Stomach (tissue), 9 donors: ENCODE measurements around the gene KMT2E. TPM values are rescaled to one million over a fixed set of nuclear protein-coding genes. Genes with fewer than 3 reads are reported as not detected.
A peak's percentile ranks its signal among the peaks of the same experiment; 100 is the strongest.

Source experiments
- DNase-seq, 2 donors: peaks; one replicate each; pipeline versions ENCODE4 v3.0.0 to v3.0.0-alpha.2; 2013 to 2019
- H3K27ac ChIP-seq, 5 donors: fragments of 200-600 bp in 4 of 5; sonication (generic) in 4 of 5; one replicate each; pipeline ENCODE4 v1.5.1; 2013 to 2019; ENCODE audit warnings: mild to moderate bottlenecking in 1 of 5, moderate library complexity in 1 of 5
- H3K27me3 ChIP-seq, 3 donors: fragments of 200-600 bp; sonication (generic); one replicate each; pipeline ENCODE4 v1.5.1; 2017 to 2019; ENCODE audit warnings: mixed run types in 1 of 3
- H3K36me3 ChIP-seq, 4 donors: fragments of 200-600 bp; sonication (generic); 1 replicate in 3 of 4; 2 replicates in 1 of 4; pipeline ENCODE4 v1.5.1; 2016 to 2019
- H3K4me1 ChIP-seq, 4 donors: fragments of 200-600 bp; sonication (generic); one replicate each; pipeline ENCODE4 v1.5.1; 2016 to 2019
- H3K4me3 ChIP-seq, 4 donors: fragments of 200-600 bp; sonication (generic) in 3 of 4; one replicate each; pipeline ENCODE4 v1.5.1; 2016 to 2019; ENCODE audit warnings: mild to moderate bottlenecking in 1 of 4
- H3K9me3 ChIP-seq, 4 donors: fragments of 200-600 bp; sonication (generic); one replicate each; pipeline ENCODE4 v1.5.1; 2016 to 2019
- EP300 ChIP-seq: sonication (generic); formaldehyde crosslinking; IDR thresholded peaks from one replicate; pipeline ENCODE4 v1.6.1; 2017; ENCODE audit warnings: antibody characterized with exemption
- POLR2A ChIP-seq, 4 donors: fragments of 450-650 bp; IDR thresholded peaks; one replicate each; pipeline ENCODE4 v1.6.1; 2016; ENCODE audit warnings: antibody characterized with exemption in 4 of 4, control low read depth in 2 of 4, mild to moderate bottlenecking in 1 of 4, moderate library complexity in 1 of 4
- POLR2AphosphoS5 ChIP-seq, 3 donors: sonication (generic); formaldehyde crosslinking; IDR thresholded peaks; one replicate each; pipeline ENCODE4 v1.6.1; 2016; ENCODE audit warnings: antibody characterized with exemption in 3 of 3
- WGBS, 5 donors: extraction: QIAGEN DNeasy Blood & Tissue Kit in 3 of 5; methylation state at CpG; one replicate each; pipeline versions ENCODE4 v1.1.5 to v1.1.7; 2013 to 2018; 5-methylcytosine and 5-hydroxymethylcytosine counted together
- intact Hi-C: fragments of 100-400 bp; cut with DNase I; formaldehyde crosslinking; loops from one replicate; pipeline ENCODE4 v1.15.1; 2023; ENCODE audit warnings: low total_unique reads
- polyA plus RNA-seq, 3 donors: library from polyadenylated mRNA; stranded (reverse); fragments of 200-250 nt; gene quantifications; one replicate each; pipeline ENCODE4 v1.2.3, GENCODE V29; 2013
- total RNA-seq, 5 donors: library from RNA; depleted of rRNA; stranded (reverse); fragments of >200 nt; gene quantifications; one replicate each; pipeline versions ENCODE4 v1.1.0 to v1.2.3, GENCODE V29; 2014 to 2016
- TF ChIP-seq, protein P1 (sequence below), 7 experiments: fragments of 450-650 bp in 4 of 7; fragments of 200-600 bp in 3 of 7; sonication (generic) in 3 of 7; IDR thresholded peaks; one replicate each; pipeline ENCODE4 v1.5.1; 2016 to 2019; ENCODE audit warnings: antibody characterized with exemption in 7 of 7, control low read depth in 2 of 7, mild to moderate bottlenecking in 1 of 7
- donor health status: healthy with polysubstance abuse.
- donor health status: Bipolar disorder and iron deficiency.
- donor health status: healthy.

KMT2E gene
- total and polyA plus RNA-seq, 8 donors = 9.4 to 330 (median 67.7) TPM

DNA sequence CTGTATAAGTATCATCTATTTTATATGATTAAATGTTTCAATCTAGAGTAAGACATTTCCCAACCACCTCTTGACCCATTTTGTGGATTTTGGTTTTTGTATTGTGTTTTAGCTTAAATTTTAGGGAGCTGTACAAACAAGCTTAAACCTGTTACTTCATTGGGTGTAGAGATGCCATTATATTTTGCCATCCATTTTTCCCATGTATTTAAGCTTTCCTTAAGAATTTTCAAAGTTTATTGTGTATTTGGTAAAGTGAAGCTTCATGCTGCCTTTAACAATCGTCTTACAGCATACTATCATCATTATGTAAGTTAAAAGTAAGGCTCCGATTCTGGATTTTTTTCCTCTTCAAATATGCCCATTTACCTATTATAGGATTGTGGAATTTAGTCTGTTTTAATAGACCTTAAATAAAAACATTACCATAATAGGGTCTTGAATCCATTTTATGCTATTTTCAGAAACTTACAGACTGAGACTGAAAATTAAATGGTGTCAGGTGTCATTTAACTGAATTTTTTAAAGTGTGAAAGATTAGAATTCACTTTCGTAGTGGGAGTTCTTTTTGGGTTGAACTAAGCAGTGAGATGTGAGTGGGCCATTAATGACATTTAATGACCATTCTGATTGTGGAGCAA is 2.2 kb downstream of the KMT2E start:
- H3K9me3 ChIP-seq = no peaks in the 10 kb centered on the region
- peaks cover 29 to 56% (median 42%) of the 10 kb centered on the region in 4 donors for H3K4me1 ChIP-seq
- TF ChIP-seq POLR2A (IDR thresholded peaks at IDR 0.05) (no peak), POLR2AphosphoS5 (IDR thresholded peaks at IDR 0.05) (no peak), EP300 (no peak)
- TF ChIP-seq, protein P1, sequence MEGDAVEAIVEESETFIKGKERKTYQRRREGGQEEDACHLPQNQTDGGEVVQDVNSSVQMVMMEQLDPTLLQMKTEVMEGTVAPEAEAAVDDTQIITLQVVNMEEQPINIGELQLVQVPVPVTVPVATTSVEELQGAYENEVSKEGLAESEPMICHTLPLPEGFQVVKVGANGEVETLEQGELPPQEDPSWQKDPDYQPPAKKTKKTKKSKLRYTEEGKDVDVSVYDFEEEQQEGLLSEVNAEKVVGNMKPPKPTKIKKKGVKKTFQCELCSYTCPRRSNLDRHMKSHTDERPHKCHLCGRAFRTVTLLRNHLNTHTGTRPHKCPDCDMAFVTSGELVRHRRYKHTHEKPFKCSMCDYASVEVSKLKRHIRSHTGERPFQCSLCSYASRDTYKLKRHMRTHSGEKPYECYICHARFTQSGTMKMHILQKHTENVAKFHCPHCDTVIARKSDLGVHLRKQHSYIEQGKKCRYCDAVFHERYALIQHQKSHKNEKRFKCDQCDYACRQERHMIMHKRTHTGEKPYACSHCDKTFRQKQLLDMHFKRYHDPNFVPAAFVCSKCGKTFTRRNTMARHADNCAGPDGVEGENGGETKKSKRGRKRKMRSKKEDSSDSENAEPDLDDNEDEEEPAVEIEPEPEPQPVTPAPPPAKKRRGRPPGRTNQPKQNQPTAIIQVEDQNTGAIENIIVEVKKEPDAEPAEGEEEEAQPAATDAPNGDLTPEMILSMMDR (IDR thresholded peaks at IDR 0.05) = no peak
- no peaks in the 10 kb centered on the region for H3K36me3 ChIP-seq
- H3K27ac ChIP-seq = peak overlapping the region in 4 of 5 donors; percentile 99 to 100 (median 100)
- 3 to 8% (median 5%) methylated on average over 3 of the region's 3 CpGs for WGBS, 5 donors
- intact Hi-C loops = no loop called here
- peak overlapping the region; percentile 77 to 95 (median 88) for H3K4me3 ChIP-seq
- no peaks in the 10 kb centered on the region for H3K27me3 ChIP-seq
- peak in 1 of 2 donors; percentile 22 for DNase-seq

DNA sequence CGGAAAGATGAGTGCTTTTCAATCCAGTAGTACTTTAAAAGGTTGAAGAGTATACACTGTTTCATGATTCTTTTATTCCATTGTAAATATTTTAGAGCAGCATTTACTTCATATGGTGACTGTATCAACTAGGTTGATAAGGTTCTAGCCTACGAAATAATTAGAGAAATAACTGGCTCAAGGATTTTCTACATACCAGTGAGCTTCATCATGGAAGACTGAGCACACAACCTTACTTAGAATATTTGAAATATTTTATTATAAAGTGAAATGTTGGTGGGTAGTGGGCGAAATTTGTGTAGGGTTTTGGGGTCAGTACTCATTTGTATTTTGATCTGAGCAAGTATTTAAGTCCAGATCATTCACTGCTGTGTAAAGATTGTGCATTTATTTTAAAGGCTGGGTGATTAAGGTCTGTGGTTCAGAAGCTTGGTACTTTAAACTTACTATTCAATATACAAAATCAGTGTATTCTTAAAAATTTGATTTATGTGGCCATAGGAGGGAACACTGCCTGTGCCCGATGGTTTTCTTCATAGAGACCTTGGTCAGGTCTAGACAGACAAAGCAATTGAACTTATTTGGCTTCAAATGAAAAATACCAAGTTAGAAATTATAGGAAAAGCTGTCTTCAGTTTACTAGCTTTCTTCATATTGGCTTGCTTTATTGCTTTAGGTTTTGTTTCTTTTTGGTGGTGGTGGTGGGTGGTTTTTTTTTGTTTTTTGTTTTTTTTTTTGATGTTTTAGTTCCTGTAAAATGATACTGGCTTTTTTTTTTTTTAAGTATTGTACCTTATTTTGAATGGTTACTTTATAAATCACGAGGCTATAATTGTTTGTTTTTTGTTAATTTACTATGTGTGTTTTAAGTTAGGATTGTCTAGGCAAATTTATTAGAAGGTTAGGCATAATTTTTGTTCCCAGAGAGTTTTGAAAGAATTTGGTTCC is 3.0 kb downstream of the KMT2E start:
- TF ChIP-seq POLR2AphosphoS5 (IDR thresholded peaks at IDR 0.05) (no peak), POLR2A (IDR thresholded peaks at IDR 0.05) (no peak), EP300 (no peak)
- TF ChIP-seq, protein P1 (IDR thresholded peaks at IDR 0.05) = no peak
- Histone ChIP-seq H3K4me3 (peak overlapping the region; percentile 77 to 95 (median 88)), H3K9me3 (no peaks in the 10 kb centered on the region), H3K4me1 (peaks cover 31 to 64% (median 49%) of the 10 kb centered on the region in 4 donors), H3K27me3 (no peaks in the 10 kb centered on the region), H3K36me3 (no peaks in the 10 kb centered on the region), H3K27ac (peak overlapping the region in 4 of 5 donors; percentile 99 to 100 (median 100))
- intact Hi-C loops = no loop called here
- DNase-seq = peak in 1 of 2 donors; percentile 12
- 7 to 13% (median 9%) methylated on average over 5 of the region's 5 CpGs for WGBS, 5 donors

DNA sequence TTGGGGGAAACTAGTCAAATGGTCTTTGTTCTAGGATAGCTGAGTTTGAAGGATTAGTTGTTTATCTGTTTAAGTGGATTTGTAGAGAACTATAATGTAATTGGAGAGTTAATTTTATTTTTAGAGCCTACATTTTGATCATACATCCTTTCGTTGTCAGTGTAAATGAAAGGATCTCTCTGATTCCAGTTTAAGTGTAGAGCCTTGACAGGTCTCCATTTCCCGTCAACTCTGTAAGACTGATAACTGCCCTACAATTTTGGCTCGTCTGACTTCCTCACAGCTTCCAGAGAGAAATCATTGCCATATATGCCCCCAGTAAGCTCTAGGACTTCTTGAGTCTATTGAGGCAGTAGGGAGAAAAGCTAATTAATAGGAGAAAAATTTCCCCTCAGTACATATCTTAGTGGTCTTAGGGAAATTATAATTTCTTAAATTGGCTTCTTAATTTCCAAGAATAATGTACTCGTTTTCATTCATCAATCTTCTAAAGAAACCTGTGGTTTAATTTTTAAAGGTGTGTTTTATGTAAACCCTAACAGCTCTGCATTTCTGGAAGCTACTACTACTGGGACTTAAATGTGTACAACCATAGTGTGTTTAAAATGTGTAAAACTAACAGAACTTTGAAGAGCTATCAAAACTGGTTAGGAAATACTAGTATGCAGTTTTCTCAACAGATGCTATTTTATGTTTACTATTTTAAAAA is 3.8 kb downstream of the KMT2E start:
- Histone ChIP-seq H3K9me3 (no peaks in the 10 kb centered on the region), H3K36me3 (no peaks in the 10 kb centered on the region), H3K27me3 (no peaks in the 10 kb centered on the region), H3K4me3 (peak overlapping the region; percentile 77 to 95 (median 88)), H3K4me1 (peaks cover 31 to 72% (median 54%) of the 10 kb centered on the region in 4 donors), H3K27ac (peak overlapping the region in 4 of 5 donors; percentile 99 to 100 (median 100))
- peak in 1 of 2 donors; percentile 36 for DNase-seq
- TF ChIP-seq POLR2A (IDR thresholded peaks at IDR 0.05) (no peak), EP300 (no peak), POLR2AphosphoS5 (IDR thresholded peaks at IDR 0.05) (no peak)
- TF ChIP-seq, protein P1 (IDR thresholded peaks at IDR 0.05) = no peak
- 1 to 4% (median 2%) methylated on average over 4 of the region's 4 CpGs for WGBS, 5 donors
- intact Hi-C loops = no loop called here

DNA sequence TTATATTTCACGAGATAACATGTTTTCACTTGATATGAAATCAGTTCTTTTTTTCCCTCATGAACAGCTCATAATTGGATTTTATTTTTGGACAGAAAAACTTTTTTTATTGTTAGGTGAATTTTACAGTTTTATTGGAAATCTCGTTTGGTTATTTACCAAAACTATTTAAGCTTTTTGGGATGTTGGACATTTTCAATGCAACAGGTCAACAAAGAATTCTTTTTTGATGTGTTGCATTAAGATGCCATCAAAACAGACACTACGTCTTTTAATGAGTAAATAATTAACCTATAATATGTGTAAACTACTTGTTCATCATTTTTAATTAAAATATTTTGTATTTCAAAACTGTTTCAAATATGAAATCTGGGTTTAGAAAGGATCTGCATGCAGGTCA is 5.3 kb downstream of the KMT2E start:
- DNase-seq = no peak
- H3K36me3 ChIP-seq = no peaks in the 10 kb centered on the region
- 18 to 31% (median 21%) methylated on average over 3 of the region's 3 CpGs for WGBS, 5 donors
- H3K9me3 ChIP-seq = no peaks in the 10 kb centered on the region
- peaks cover 31 to 85% (median 67%) of the 10 kb centered on the region in 4 donors for H3K4me1 ChIP-seq
- TF ChIP-seq POLR2AphosphoS5 (IDR thresholded peaks at IDR 0.05) (no peak), EP300 (no peak), POLR2A (IDR thresholded peaks at IDR 0.05) (no peak)
- TF ChIP-seq, protein P1 (IDR thresholded peaks at IDR 0.05) = no peak
- H3K27ac ChIP-seq = peak overlapping the region in 2 of 5 donors; percentile 36 to 47
- no peaks in the 10 kb centered on the region for H3K27me3 ChIP-seq
- peak overlapping the region in 1 of 4 donors; percentile 17 for H3K4me3 ChIP-seq
- intact Hi-C loops = no loop called here
